Nephron progenitor cell (in vitro differentiated cells): ENCODE data around the gene FRMD8.

Experiments
- DNase-seq: peaks from one replicate; pipeline ENCODE4 v3.0.0; 2021
- H3K27ac Mint-ChIP-seq: 2 replicates; pipeline ENCODE4 v1.8.0; 2021; ENCODE audit warnings: mild to moderate bottlenecking, moderate library complexity, mixed read lengths
- H3K27me3 Mint-ChIP-seq: 2 replicates; pipeline ENCODE4 v1.8.0; 2021; ENCODE audit warnings: mild to moderate bottlenecking, low read depth, mixed read lengths; ENCODE audit not compliant: poor library complexity
- H3K36me3 Mint-ChIP-seq: 2 replicates; pipeline ENCODE4 v1.8.0; 2021; ENCODE audit warnings: low read depth, mixed read lengths
- H3K4me1 Mint-ChIP-seq: 2 replicates; pipeline ENCODE4 v1.8.0; 2021; ENCODE audit warnings: mixed read lengths
- H3K4me3 Mint-ChIP-seq: 2 replicates; pipeline ENCODE4 v1.8.0; 2021; ENCODE audit warnings: mild to moderate bottlenecking, moderate library complexity, mixed read lengths
- H3K9me3 Mint-ChIP-seq: 2 replicates; pipeline ENCODE4 v1.8.0; 2021; ENCODE audit warnings: mild to moderate bottlenecking, moderate library complexity, mixed read lengths
- CTCF ChIP-seq: fragments of 200-600 bp; sonication (generic); IDR thresholded peaks from 2 replicates; pipeline ENCODE4 v1.5.0; 2021; ENCODE audit warnings: antibody characterized with exemption

Gene FRMD8

DNA sequence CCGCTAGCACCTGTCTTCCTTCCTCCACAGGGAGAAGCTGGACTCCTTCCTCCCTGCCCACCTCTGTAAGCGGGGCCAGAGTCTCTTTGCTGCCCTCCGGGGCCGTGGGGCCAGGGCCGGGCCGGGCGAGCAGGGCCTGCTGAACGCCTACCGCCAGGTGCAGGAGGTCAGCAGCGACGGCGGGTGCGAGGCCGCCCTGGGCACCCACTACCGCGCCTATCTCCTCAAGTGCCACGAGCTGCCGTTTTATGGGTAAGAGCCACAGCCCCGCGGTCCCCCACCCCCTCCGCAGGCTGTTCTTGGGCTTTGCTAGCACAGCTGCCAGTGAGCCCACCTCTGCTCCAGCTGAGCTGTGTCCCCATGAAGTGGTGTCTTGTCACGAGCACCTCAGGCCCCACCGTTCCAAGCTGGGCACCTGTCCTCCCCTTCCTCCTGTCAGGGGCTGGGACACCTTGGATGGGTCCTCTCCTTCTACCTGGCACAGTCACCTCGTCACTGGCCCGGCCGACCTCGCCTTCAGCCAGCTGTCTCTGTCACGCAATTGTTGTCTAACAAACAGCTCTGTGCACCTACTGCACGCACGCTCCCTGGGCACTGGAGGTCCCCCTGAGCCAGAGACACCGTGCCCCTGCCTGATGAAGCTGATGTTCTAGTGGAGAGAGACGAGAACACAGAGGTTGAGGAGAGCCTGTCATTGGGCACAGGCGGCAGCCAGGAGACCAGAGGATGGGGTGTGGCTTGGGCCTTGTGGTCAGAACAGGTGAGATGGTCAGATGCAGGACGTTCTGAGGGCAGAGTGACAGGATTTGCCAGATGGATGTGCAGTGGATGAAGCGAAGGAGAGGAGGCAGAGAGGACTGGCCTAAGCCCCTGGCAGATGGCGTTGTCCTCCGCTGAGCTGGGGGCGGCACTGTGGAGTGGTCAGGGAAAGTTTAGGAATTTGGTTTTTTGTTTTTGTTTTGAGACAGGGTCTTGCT lies 10.6 kb downstream of the FRMD8 start:
- peaks cover 39% of the 10 kb centered on the region for H3K4me1 Mint-ChIP-seq
- peaks cover 11% of the 10 kb centered on the region for H3K36me3 Mint-ChIP-seq
- no peaks in the 10 kb centered on the region for H3K27me3 Mint-ChIP-seq
- no peaks in the 10 kb centered on the region for H3K9me3 Mint-ChIP-seq
- no peak for TF ChIP-seq CTCF
- H3K4me3 Mint-ChIP-seq, result no peak overlapping the region
- H3K27ac Mint-ChIP-seq, result peak overlapping the region; percentile 16
- DNase-seq, result no peak

GRCh38 chr11:65398362-65398910 lies 12.0 kb downstream of the FRMD8 start:
- no peak overlapping the region for H3K27ac Mint-ChIP-seq
- H3K4me1 Mint-ChIP-seq, result peaks cover 30% of the 10 kb centered on the region
- H3K36me3 Mint-ChIP-seq, result peaks cover 16% of the 10 kb centered on the region
- H3K27me3 Mint-ChIP-seq, result no peaks in the 10 kb centered on the region
- H3K9me3 Mint-ChIP-seq, result no peaks in the 10 kb centered on the region
- no peak for DNase-seq
- H3K4me3 Mint-ChIP-seq, result no peak overlapping the region
- no peak for TF ChIP-seq CTCF

GRCh38 chr11:65399249-65399648 lies 12.8 kb downstream of the FRMD8 start:
- Mint-ChIP-seq H3K4me1 (peaks cover 30% of the 10 kb centered on the region), H3K27me3 (no peaks in the 10 kb centered on the region), H3K36me3 (peaks cover 16% of the 10 kb centered on the region), H3K4me3 (no peak overlapping the region), H3K27ac (no peak overlapping the region), H3K9me3 (no peaks in the 10 kb centered on the region)
- DNase-seq, result no peak
- no peak for TF ChIP-seq CTCF

GRCh38 chr11:65399845-65400244 lies 13.4 kb downstream of the FRMD8 start:
- DNase-seq, result no peak
- no peak overlapping the region for H3K4me3 Mint-ChIP-seq
- TF ChIP-seq CTCF, result no peak
- no peaks in the 10 kb centered on the region for H3K9me3 Mint-ChIP-seq
- H3K27ac Mint-ChIP-seq, result no peak overlapping the region
- peaks cover 16% of the 10 kb centered on the region for H3K36me3 Mint-ChIP-seq
- no peaks in the 10 kb centered on the region for H3K27me3 Mint-ChIP-seq
- peaks cover 30% of the 10 kb centered on the region for H3K4me1 Mint-ChIP-seq

DNA sequence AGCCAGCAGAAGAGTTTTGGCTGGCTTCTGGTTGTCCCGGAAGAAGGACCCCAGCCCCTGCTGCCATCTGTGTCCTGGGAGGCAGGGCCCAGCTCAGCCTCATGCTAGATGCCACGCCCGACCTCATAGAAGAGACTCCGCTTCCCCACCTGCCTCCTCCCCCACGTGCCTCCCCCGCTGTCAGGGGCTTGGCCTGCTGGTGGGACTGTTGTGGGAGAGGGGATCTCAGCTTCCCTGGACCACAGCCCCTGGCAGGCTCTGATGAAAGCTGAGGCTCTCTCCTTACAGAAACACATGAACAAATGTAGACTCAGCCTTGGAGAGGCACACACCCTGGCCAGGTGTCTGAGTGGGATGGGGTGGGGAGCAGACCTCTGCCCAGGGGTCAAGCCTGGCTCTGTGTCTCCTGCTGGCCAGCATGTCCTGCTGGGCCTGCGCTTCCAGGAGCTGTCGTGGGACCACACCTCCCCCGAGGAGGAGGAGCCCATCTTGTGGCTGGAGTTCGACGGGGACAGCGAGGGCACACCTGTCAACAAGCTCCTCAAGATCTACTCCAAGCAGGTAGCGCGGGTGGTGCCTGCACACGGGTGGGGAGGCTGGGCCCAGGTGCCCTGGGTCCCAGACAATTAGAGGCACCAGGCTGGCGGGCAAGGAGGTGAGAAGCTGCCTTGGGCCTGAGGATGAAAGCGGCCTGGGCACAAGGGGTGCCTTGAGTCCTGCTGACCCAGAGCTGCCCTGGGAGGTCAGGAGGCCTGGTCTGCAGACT lies 14.1 kb downstream of the FRMD8 start:
- Mint-ChIP-seq H3K4me1 (peaks cover 30% of the 10 kb centered on the region), H3K4me3 (no peak overlapping the region), H3K27ac (no peak overlapping the region), H3K27me3 (no peaks in the 10 kb centered on the region), H3K9me3 (no peaks in the 10 kb centered on the region), H3K36me3 (peaks cover 16% of the 10 kb centered on the region)
- TF ChIP-seq CTCF, result no peak
- DNase-seq, result no peak
